HL-60/S4 (cell line): ENCODE measurements around the gene CMC4.

ENCODE experiments used
- in situ Hi-C: fragments of 300-500 bp; cut with MboI; formaldehyde crosslinking; loops from 2 replicates; pipeline ENCODE4 v1.14.3; 2022; ENCODE audit warnings: low sequenced_read_pairs

The CMC4 gene

DNA sequence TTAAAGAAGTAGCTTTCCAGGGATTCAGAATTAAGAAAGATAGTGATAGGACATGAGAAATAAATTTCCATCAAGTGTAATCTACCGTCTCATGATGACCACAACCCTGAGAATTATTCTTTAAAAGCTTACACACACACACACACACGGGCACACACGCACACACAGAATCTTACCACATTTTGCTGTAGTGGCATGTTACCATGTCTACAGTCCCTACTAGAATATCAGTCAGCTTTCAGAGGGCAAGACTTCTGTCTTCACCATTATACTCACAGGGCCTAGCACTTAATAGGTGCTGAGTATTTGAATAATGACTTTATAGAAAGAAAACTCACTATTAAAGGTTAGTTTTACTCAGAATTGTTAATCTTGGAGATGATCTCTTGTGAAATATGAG, 15.4 kb downstream of the CMC4 start:
- in situ Hi-C loops: no loop called here

- in situ Hi-C loops: no loop called here
Measured at GRCh38 chrX:155054255-155054654, 16.7 kb downstream of the CMC4 start.

- in situ Hi-C loops: no loop called here
Measured at GRCh38 chrX:155053656-155054055, 17.3 kb downstream of the CMC4 start.

GRCh38 chrX:155052738-155053498, 18.0 kb downstream of the CMC4 start:
- in situ Hi-C loops: no loop called here

DNA sequence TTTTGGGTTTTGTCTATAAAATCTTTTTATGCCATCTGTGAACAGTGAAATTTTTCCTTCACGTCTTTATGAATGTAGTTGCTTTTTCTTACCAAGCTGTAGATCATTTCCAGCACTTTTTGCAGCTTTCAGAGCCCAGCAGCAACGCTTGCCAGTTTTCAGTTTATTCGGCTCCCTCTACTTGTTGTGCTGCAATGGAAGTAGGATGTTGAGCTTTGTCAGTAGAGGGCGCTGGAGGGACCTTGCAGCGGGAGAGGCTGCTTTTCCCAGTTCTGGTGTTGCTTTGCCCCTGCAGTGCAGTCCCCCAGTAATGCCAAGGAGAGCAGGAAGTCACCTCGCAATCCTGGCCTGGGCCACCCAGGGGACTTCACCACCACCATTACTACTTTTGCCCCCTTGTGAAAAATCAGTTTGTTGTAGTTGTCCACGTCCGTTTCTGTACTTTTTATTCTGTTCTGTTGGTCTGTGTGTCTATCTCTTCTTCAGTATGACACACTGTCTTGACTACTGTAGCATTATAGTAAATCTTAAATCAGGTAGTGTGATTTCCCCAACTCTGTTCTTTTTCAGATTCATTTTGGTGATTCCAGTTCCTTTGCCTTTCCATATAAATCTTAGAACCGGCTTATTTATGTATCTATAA, 21.8 kb downstream of the CMC4 start:
- in situ Hi-C loops: no loop called here

GRCh38 chrX:155046811-155047528, 24.0 kb downstream of the CMC4 start:
- in situ Hi-C loops: no loop called here

- in situ Hi-C loops: no loop called here
Measured at GRCh38 chrX:155046129-155046810, 24.7 kb downstream of the CMC4 start.

DNA sequence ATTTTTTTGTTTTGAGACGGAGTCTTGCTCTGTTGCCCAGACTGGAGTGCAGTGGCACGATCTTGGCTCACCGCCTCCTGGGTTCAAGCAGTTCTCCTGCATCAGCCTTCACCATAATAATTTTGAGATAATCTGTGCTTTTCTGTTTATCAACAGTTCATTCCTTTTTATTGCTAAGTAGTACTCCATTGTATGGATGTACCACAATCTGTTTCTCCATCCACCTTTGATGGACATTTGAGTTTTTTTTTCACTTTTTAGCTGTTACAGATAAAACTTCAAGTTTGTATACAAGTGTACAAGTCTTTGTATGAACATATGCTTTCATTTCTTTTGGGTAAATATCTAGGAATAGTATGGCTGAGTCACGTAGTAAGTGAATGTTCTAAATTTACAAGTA, 35.2 kb downstream of the CMC4 start:
- in situ Hi-C loops: no loop called here

DNA sequence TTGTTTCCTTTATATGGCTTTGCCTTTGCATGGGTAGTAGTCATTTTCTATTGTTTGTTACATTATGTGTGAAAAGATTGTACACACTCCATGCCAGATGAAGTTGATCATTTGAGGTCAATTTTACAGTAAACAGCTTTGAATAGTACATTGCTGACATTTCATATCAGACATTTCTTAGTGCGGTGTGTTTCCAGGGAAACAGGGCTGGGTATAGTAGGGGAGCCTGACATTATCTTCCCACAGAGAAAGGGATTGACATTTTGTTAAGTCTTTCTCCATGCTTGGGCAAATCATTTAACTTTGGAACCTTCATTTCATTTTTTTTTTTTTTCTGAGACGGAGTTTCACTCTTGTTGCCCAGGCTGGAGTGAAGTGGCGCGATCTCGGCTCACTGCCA, 39.3 kb downstream of the CMC4 start:
- in situ Hi-C loops: no loop called here

DNA sequence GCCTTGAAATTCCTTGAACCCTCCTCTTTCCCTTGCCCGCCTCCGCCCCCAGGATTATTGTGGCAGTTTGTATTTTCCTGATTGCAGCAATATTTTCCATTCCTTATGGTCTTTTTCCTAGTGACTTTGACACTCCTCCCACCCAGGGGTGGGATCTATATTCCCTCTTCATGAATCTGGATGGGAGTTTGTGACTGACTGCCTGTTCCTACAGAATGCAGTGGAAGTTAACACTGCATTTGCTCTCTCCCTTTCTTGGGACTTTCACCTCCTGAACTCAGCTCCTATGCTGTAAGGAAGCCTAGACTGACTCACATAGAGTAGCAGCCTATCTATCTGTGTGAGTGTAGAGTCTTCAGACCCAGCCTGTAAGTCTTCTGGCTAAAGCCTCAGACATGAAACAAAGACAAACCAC, 42.1 kb downstream of the CMC4 start:
- in situ Hi-C loops: no loop called here

DNA sequence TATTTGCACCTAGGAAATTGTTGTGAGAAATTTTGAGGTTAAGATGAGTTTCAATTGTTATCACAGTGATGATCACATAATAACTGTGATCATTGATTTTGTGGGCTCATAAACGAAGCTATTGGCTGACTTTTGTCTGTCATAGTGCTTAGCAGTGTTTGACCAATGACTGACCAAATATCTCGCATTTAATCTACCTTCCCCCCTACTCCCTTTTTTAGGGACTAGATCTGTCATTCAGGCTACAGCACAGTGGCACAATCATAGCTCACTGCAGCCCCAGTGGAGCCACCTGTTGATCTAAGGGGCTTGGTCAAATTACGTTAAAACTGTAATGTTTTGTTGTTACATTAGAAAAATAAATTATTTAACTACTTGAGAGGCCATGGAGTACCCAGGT, 42.8 kb downstream of the CMC4 start:
- in situ Hi-C loops: no loop called here

DNA sequence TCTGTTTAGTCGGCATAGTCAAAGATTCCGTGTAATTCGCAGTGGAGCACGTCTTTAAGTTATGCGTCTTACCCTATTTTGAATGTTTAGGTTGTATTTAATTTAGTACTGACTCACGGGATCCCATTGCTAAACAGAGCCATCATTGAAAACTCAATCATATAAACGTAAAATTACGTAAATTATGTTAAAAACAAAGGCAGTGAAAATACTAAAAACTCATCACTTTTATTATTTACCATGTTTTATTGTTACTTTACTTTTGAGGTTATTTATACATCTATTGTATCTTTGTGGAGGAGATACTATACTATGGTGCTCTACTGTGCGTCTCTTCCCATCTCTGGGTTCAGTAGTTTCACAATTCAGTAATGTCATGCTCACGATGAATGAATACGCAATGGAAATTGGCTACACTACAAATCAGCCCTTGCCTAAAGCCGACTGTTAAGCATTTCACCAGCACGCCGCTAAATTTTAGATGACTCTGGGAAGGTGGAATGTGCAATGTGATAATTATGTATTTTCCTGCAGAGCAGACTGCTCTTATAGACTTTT, 43.3 kb downstream of the CMC4 start:
- in situ Hi-C loops: no loop called here

DNA sequence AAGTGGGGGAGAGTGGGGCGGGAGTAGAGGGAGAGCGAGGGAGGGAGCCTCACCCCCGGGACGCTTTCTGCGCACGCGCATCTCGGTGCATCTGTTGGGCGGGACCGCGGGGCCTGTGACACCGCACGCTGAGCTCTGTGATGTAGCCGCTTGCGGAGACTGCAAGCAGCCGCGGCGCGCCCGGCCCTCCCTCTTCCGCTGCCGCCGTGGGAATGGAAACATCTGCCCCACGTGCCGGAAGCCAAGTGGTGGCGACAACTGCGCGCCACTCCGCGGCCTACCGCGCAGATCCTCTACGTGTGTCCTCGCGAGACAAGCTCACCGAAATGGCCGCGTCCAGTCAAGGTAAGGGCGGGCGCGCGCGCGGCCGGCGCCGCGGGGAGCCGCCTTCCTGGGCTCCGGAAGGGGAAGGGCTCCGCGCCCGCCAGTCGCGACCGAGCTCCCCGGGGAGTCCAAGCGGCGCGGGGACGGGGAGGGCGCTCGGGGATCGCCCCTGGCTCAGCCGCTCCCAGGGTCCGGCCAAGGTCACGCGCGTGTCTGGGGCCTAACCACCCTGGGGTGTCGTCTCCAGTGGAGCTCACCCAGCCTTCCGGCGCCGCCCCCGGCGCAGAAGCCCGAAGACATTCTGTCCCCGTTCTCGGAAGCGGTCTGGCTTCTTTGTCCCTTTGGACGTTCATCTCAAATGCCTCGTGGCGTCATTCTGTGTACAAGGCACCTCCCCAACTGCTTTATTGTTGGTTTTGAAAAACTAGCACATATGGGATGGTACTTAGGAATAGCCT, 44.0 kb downstream of the CMC4 start, which contains the start of gene FUNDC2:
TSS of gene FUNDC2 (plus strand) at position 118 of the 782 bp plus-strand sequence. CDS start at position 213, 95 bp downstream.
- in situ Hi-C loops: no loop called here

GRCh38 chrX:155026420-155026726, 44.6 kb downstream of the CMC4 start:
- in situ Hi-C loops: no loop called here

DNA sequence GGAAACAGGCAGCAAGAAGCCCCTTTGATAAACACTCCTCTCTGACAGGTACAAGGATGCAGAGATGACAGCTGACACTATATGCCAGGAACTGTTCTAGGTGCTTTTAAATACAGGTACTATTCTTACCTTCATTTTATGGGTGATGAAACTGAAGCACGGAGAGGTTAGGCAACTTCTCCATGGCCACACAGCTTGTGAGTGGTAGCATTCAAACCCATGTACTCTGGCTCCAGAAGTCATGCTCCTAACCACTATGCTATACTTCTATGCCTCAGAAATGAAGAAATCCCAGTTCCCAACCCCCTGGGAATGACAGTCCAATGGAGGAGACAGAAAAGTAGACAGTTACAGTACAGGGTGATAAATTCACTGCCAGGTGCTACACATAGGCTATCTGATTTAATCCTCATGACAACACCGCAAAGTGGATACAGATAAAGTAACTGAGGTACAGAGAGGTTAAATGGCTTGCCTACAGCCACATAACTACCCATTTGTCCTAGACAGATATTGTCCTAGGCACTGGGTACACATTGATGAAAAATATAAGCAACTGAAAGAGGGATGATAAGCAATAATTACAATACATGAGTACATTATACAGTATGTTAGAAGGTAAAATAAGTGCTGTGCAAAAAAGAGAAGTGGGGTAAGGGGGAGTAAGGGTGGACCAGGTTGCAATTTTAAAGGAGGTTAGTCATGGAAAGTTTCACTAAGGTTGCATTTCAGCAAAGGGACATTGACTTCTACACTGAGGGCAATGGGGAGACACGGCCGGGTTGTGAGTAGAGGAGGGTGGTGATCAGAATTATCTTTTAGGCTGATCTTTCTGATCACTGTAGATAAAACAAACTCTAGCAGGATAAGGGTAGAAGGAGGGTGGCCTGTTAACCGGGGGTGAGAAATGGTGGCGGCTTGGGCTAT, 46.8 kb downstream of the CMC4 start:
- in situ Hi-C loops: no loop called here

GRCh38 chrX:155022585-155022984, 48.4 kb downstream of the CMC4 start, which contains the start of gene F8:
TSS of gene F8 (minus strand) at chrX:155022723. CDS start at chrX:155022552, 171 bp downstream.
- in situ Hi-C loops: no loop called here

- in situ Hi-C loops: no loop called here
Measured at GRCh38 chrX:155020591-155020990, 50.3 kb downstream of the CMC4 start.
